Astrocyte (in vitro differentiated cells and primary cell): Measurements from ENCODE around the gene TTC1.

ENCODE experiments used
- EZH2 ChIP-seq: IDR thresholded peaks from 2 replicates; pipeline ENCODE4 v1.6.1; 2012; ENCODE audit warnings: mild to moderate bottlenecking, low read length, inconsistent platforms; ENCODE audit not compliant: insufficient read depth
- TF ChIP-seq, protein P1 (sequence below): IDR thresholded peaks from 2 replicates; pipeline ENCODE4 v1.5.1; 2011; ENCODE audit warnings: low read depth, mild to moderate bottlenecking, inconsistent platforms, low read length, moderate library complexity; ENCODE audit not compliant: insufficient read depth

DNA sequence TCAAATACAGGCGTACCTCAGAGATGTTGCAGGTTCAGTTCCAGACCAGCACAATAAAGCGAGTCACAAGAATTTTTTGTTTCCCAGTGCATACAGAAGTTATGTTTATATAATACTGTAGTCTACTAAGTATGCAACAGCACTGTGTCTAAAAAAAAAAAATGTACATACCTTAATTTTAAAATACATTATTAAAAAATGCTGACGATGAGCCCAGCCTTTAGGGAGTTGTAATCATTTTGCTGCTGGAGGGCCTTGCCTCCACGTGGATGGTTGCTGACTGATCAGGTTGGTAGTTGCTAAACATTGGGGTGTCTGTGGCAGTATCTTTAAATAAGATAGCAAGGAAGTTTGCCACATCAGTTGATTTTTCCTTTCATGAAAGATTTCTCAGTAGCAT, 48.3 kb downstream of the TTC1 start:
- TF ChIP-seq, protein P1, sequence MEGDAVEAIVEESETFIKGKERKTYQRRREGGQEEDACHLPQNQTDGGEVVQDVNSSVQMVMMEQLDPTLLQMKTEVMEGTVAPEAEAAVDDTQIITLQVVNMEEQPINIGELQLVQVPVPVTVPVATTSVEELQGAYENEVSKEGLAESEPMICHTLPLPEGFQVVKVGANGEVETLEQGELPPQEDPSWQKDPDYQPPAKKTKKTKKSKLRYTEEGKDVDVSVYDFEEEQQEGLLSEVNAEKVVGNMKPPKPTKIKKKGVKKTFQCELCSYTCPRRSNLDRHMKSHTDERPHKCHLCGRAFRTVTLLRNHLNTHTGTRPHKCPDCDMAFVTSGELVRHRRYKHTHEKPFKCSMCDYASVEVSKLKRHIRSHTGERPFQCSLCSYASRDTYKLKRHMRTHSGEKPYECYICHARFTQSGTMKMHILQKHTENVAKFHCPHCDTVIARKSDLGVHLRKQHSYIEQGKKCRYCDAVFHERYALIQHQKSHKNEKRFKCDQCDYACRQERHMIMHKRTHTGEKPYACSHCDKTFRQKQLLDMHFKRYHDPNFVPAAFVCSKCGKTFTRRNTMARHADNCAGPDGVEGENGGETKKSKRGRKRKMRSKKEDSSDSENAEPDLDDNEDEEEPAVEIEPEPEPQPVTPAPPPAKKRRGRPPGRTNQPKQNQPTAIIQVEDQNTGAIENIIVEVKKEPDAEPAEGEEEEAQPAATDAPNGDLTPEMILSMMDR, result no peak
- TF ChIP-seq EZH2, result no peak
